Retinal pigment epithelial cell (primary cell): Measurements from ENCODE around the gene MAST4.

Experiments used
- DNase-seq: peaks from one replicate; pipeline ENCODE4 v3.0.0-alpha.2; 2010; ENCODE audit warnings: low read depth
- H3K4me3 ChIP-seq: 2 replicates; pipeline ENCODE4 v1.5.1; 2011; ENCODE audit warnings: mild to moderate bottlenecking, low read length, control low read depth, moderate library complexity
- TF ChIP-seq, protein P1 (sequence below): conservative IDR thresholded peaks from 2 replicates; pipeline ENCODE4 v1.5.1; 2011; ENCODE audit warnings: low read depth, low read length, control low read depth, inconsistent platforms

The MAST4 gene

DNA sequence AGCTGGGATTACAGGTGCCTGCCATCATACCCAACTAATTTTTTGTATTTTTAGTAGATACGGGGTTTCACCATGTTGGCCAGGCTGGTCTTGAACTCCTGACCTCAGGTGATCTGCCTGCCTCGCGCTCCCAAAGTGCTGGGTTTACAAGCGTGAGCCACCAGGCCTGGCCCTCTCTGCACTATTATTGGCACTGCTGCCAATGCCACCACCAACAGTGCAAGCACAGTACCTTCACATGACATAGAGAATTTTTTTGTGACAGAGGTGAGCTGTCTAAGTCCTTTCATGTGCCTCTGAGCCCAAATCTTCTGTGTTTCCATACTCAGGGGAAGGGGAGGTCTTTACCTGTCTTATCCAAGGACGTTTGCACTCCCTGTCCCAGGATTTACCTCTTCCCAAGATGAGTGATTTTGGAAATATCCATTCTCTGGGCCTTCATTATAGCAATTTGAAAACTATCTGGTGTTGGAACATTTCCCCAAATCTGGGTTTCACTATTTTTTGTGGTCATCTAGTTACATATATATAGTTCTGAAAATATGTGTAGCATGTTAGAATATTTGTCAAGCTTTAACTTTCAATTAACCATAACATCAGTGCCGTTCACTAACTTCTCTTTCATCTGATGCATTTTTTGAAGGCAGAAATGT, 605.8 kb downstream of the MAST4 start:
- H3K4me3 ChIP-seq, result no peak overlapping the region
- TF ChIP-seq, protein P1, sequence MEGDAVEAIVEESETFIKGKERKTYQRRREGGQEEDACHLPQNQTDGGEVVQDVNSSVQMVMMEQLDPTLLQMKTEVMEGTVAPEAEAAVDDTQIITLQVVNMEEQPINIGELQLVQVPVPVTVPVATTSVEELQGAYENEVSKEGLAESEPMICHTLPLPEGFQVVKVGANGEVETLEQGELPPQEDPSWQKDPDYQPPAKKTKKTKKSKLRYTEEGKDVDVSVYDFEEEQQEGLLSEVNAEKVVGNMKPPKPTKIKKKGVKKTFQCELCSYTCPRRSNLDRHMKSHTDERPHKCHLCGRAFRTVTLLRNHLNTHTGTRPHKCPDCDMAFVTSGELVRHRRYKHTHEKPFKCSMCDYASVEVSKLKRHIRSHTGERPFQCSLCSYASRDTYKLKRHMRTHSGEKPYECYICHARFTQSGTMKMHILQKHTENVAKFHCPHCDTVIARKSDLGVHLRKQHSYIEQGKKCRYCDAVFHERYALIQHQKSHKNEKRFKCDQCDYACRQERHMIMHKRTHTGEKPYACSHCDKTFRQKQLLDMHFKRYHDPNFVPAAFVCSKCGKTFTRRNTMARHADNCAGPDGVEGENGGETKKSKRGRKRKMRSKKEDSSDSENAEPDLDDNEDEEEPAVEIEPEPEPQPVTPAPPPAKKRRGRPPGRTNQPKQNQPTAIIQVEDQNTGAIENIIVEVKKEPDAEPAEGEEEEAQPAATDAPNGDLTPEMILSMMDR, result no peak
- DNase-seq, result no peak

DNA sequence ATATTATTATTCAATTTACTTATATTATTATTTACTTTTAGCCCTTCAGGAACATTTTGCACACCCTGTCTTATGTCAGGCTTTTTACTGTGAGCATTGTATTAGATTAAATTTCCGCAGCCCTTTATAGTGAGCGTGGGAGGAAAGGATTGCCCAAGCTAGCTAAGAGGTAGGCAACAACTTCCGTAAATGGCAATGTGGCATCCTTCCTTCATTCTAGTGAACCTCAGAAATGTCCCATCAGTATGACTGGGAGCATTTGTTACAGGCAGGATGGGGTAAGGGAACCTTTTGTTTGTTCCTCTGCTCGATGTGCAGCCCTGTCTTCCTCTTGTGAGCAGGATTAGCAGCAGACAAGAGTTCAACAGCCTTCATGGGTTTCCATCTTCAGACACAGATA, 606.6 kb downstream of the MAST4 start:
- TF ChIP-seq, protein P1, result no peak
- no peak overlapping the region for H3K4me3 ChIP-seq
- no peak for DNase-seq

DNA sequence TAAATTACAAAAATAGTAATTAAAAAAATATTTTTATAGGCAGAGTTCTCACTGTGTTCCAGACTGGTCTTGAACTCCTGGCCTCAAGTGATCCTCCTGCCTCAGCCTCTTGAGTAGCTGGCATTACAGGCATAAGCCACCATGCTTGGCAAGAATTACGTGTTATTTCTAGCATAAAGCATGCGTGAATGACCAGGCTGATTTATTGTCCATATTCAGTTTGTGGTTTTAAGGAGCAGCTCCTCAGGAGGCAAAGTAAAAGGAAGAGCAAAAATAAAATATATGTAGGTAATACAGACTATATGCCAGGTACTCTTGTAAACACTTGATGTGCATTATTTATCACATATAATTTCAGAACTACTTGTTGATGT, 607.5 kb downstream of the MAST4 start:
- TF ChIP-seq, protein P1, result no peak
- H3K4me3 ChIP-seq, result no peak overlapping the region
- no peak for DNase-seq

DNA sequence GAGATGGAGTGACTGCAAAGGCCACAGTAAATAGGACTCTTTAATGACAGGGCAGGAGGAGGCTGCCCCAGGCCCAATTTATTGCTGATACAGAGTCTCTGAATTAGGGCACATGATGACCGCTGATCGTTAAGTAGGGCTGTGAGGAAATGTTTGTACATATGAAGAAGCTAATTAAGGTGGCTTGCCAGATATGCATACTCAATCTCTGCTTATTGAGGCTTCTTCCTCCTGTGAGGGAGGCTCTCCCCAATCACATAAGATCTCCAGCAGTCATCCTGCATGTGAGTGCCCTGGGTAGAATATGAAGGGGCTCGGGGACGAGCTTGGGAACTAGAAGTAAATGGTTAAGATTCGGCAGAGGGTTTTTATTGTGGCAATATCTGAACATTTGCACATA, 608.6 kb downstream of the MAST4 start:
- TF ChIP-seq, protein P1, result no peak
- H3K4me3 ChIP-seq, result no peak overlapping the region
- DNase-seq, result no peak

DNA sequence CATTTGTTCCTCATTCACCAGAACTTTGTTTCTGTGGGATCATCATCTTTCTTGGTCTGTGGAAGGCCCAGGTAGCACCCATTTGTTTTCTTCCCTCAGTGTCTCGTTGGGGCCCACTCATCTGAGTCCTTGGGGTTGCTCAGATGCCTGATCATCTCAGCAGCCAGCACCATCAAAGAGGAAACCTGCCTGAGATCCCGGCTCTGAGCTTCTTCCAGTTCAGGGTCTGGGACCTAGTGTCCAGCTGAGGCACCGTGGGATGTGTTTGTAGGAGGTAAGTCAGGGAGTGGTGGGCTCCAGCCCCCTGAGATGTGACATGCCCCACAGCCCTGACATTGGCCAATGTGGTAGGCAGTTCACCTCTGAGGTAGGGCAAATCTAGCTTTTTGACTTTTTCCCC, 609.8 kb downstream of the MAST4 start:
- no peak for DNase-seq
- TF ChIP-seq, protein P1, result no peak
- H3K4me3 ChIP-seq, result no peak overlapping the region

DNA sequence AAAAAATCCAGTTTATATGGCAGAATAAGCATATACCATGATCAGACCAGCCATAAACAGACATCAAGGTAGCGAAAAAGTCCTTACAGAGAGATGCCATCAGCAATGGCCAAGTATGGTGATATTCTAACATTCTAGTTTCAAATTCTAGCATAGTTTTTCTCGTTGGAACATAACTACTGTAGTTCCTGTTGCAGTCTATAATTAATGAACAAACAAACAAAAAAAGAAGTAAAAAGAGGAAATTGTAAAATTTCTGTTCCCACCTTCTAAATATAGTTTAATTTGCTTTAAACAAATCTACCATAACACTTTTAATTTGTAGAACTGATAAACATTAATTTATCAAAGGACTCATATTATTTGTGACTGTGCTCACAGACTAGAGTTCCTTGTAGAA, 610.3 kb downstream of the MAST4 start:
- no peak overlapping the region for H3K4me3 ChIP-seq
- DNase-seq, result no peak
- TF ChIP-seq, protein P1, result no peak

DNA sequence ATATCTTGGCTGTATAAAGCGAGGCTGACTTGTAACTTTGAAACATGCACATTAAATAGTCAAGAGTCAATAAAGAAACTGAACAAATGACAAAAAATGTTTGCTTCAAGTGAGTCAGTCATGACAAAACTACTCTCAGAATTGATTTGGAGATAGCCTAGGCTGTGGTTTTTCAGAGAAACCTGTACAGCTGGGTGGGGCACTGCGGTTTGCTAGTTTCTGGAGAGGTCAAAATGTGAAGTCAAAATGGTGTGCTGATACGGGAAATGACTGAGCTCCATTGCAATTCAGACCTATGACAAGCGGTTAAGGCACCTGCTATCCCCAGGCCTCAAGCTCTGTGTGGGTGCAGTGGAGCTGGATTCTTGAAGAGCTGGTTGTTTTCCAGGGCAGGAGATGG, 610.7 kb downstream of the MAST4 start:
- DNase-seq, result no peak
- TF ChIP-seq, protein P1, result no peak
- H3K4me3 ChIP-seq, result no peak overlapping the region
